ENCODE measurements around the gene CPA5.

CPA5 gene

DNA sequence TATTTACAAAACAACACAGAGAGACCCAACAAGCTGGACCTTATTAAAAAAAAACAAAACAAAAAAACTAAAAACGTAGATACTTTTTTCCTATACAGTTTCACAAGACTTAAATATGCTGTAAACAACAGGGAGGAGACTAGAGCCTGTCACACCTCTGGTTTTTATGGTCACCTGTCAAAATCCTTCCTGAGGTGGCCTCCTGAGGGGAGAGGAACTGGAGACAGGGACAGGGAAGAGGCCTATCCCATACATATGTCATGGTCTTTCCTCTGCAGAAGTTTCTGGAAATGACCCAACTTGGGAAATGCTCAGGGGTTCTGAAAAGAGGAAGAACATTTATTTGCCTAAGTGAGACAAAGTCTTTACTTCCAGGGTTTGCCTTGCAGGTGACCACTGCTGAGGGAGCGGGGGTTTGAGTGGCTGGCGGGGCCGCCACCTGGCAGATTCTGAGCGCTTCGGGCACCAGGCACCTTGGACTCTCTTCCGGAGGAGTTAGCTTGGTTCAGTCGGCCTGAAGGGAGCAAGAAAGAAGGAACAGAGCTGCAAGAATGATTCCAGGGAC, 54.0 kb downstream of the CPA5 start:
- DNase-seq, result no peak

DNA sequence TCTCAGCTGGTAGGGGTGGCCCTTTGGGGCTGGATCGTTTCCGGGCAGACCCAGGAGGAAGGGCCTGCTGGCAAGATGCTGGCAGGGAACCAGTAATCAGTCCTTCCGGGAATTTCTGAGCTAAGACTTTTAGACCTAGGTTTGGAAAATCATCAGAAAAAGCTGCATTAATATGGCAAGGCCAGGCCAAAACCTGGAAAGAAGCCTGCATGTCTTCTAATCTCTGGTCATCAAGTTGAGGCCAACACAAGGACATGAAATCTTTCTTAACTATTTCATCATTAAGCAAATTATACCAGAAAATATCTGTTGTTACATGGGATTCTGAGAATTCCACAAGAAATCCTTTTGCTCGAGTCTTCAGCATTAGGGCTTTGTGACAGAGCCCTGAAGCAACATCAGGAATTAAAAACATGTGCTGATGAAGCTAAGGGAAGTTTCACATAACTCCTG, 55.5 kb downstream of the CPA5 start:
- DNase-seq, result no peak

DNA sequence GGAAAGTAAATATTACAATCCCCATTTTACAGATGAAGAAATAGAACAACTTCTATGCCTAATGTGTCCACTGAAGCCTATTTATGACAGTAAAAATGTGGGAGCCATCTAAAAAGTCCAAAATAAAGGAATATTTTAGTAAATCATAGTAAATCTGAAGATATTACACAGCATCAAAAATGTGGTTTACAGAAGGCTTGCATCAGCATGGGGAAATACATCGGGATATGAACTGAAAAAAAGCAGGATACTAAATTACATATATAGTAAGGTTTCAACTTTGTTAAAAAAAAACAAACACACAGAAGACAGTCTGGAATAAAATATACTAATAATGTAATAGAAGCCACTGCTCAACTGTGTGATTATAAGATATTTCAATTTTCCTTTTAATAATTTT, 56.5 kb downstream of the CPA5 start:
- DNase-seq, result no peak

DNA sequence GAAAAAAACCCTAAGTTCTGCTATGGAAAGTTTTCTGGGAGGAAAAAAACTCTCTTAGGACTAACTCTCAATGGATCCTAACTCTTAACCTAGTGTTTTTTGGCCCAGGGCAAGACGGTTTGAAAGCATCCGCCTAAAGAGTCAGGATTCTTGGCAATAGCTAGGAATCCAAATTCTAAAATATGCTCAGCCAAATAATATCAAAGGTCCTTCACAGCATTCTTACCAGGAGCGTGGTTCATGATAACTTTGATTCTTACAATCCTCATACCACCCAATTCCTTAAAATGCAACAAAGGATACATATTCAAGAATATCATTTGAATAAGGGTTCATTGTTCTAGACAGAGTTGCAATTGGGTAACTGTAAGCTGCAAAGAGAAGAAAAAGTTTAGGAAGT, 57.0 kb downstream of the CPA5 start:
- DNase-seq, result no peak

DNA sequence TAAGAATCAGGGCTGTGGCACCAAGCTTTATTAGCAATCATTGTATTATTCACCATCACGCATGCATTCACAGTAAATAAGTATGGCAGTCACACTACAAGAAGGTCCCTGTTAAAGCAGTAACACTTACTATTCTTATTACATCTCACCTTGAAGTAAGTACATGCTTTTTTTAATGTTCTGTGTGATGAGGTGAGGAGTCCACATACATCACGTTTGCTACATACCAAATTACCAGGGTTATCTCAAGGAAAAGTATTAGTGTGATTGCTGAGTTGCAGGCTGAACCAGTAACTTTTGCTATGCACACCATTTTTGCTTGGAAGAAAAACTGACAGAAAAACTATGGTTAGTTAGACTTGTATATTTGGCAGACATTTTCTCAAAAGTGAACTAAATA, 60.4 kb downstream of the CPA5 start:
- no peak for DNase-seq

DNA sequence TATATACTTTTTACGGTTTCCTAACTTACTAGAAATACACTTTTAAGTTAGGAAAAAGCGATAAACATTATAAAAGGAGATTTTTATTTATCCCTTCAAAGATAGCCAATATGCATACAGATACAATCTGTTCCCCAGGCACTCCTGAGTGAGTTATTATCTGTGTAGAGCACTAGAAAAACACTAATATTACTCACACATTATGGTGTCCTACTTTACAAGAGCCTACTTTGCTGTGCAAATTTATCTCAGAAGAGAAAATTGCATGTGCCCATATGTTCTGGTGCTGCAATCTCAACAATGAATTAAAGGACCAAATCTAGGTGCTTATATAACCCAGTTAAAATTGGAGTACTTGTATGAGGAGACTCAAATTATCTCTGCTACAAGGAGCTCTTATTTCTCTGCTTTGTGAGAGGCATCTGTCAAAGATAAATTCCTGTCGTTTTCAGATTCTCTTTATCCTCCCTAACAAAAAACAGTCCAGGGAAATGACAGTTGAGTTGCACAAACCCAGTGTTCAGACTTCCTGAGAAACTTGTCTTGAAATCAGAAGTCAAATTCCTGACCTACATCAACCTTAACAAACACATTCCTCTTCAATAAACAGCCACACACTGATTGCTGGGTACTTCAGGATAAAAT, 64.6 kb downstream of the CPA5 start:
- DNase-seq, result no peak

DNA sequence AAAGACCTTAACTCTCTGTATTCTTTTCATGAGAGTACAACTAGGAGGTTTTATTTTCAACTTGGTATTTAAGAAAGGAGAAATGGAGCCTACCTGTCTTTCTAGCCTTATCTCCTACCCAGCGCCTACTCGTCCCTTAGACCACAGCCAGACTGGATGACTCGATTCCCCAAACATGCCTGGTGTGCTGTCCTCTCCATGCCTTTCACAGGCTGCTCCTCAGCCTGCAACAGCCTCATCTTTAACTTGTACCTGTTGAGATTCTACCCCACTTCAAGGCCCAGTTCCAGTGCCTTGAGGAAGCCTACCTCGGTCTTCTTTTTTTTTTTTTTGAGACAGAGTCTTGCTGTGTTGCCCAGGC, 65.1 kb downstream of the CPA5 start:
- no peak for DNase-seq

DNA sequence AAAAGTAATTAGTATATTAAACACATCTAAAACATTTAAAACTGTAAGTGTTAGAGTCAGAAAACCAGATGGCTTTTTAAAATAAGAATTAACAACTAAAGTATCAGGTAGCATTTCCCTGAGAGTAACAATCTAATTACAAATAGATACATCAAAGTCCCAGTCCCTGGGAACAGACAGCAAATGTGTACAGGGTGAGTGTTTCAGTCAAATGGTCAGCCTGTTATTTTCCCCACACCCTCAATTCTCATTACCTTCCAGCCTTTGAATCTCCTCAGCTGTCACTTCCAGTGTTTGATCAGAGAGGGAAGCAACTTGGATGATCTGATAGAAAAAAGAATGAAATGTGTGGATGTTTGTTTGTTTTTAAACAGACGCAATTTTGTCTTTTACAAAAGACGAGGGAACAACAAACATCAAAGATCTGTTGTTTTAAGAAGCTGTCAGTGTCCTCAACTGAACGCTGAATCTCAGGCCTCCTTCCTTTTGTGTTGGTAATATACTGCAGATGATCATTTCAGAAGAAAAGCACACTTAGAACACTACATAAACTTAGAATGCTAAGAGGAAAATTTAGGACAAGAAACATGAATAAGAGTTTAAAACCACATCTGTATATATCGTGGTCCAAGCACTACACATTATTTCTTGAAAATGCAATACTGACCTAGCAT, 66.4 kb downstream of the CPA5 start:
- DNase-seq, result no peak

DNA sequence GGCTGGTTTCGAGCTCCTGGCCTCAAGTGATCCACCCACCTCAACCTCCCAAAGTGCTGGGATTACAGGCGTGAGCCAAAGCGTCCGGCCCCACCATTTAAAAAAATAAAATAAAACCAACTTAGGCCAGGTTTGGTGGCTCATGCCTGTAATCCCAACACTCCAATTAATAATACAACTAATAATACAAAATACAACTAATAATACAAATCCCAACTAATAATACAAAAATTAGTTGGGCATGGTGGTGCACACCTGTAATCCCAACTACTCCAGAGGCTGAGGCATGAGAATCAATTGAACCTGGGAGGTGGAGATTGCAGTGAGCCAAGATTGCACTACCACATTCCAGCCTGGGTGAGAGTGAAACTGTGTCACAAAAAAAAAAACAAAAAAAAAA, 68.6 kb downstream of the CPA5 start:
- no peak for DNase-seq

DNA sequence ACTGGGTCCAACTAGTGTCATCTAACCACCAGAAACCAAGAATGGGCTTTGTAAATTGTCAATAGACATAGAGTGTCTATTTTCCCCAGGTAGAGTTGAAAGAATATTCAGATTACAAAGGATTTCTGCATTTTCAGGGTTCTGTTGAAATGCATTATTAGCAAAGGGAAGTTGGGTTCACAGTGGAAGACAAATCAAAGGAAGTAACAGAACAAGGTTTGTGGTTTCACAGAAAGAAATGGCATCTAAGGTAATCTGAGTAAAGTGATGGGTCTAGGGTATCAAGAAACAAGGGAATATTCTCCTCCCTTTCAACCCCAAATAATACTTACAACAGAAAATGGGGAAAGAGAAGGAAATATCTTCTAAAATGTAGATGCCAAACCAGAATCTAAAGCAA, 70.4 kb downstream of the CPA5 start:
- peak in 1 of 5 experiments; percentile 10 for DNase-seq

DNA sequence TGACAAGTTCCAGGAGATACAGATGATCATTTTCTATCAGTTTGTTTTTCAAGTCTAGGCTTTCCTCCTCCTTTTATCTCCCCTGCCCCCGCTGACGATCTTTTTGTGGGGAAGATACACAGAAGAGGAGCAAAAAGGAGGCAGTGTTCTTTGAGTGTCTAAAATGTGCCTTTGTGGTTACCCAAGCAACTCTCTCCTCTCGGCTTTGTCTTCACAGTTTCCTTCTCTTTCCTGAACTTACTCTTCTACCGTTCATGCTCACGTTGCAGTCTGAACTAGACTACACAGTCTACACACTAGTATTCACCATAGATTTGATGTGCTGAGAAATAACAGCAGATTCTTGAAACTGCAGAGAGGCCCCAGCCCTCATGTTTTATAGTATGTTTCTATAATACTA, 72.6 kb downstream of the CPA5 start:
- DNase-seq, result peak in 1 of 5 experiments; percentile 57

DNA sequence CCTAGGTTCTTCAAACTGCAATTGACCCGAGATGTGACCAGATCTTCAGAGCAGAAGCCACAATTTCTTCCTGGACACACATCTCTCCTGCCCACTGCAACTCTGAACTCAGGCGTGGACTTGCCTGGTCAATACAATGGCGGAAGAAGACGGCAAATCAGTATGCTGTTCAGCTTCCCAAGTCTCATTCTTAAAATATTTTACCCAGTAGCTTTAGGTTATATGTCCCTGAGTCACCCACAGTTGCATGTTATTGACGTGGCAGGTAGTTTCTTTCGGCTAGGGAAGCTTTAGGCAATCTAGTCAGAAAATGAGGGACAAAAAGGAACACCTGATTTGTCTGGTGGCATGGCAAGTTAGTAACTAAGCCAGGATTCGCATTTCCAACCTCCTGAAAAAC, 73.7 kb downstream of the CPA5 start:
- DNase-seq, result no peak
